HG02981 (cell line): Measurements from ENCODE around the gene MORF4L2.
"Not testable (repeated sequence)": the region's sequence is repeated elsewhere in the genome, so short reads cannot be mapped to it uniquely, and the experiment has no call there.

Source experiments
- ATAC-seq: cut with Tn5 transposase; IDR thresholded peaks from one replicate; pipeline ENCODE4 v1.9.1; 2021; ENCODE audit warnings: mild to moderate bottlenecking, moderate library complexity; ENCODE audit not compliant: unreplicated experiment

MORF4L2 gene

GRCh38 chrX:103681443-103681842 is 5.1 kb downstream of the MORF4L2 start:
- no peak for ATAC-seq

- ATAC-seq: no peak
Measured at GRCh38 chrX:103678199-103678993, 8.1 kb downstream of the MORF4L2 start.

GRCh38 chrX:103674531-103675454 is 11.7 kb downstream of the MORF4L2 start:
- ATAC-seq: no peak

- no peak for ATAC-seq
Measured at GRCh38 chrX:103669745-103670144, 16.8 kb downstream of the MORF4L2 start.

- no peak for ATAC-seq
Measured at GRCh38 chrX:103666202-103667107, 20.0 kb downstream of the MORF4L2 start.

- ATAC-seq: no peak
Measured at GRCh38 chrX:103663981-103664762, 22.3 kb downstream of the MORF4L2 start.

GRCh38 chrX:103659460-103659859 is 27.0 kb downstream of the MORF4L2 start:
- not testable (repeated sequence) for ATAC-seq

GRCh38 chrX:103658681-103659433 is 27.6 kb downstream of the MORF4L2 start:
- ATAC-seq: no peak

GRCh38 chrX:103657066-103657465 is 29.4 kb downstream of the MORF4L2 start:
- ATAC-seq: not testable (repeated sequence)

GRCh38 chrX:103656617-103657016 is 29.9 kb downstream of the MORF4L2 start:
- no peak for ATAC-seq

- not testable (repeated sequence) for ATAC-seq
Measured at GRCh38 chrX:103655230-103656000, 31.1 kb downstream of the MORF4L2 start.

GRCh38 chrX:103651151-103651773 is 35.2 kb downstream of the MORF4L2 start:
- no peak for ATAC-seq

- no peak for ATAC-seq
Measured at GRCh38 chrX:103647630-103648029, 38.9 kb downstream of the MORF4L2 start.

- ATAC-seq: no peak
Measured at GRCh38 chrX:103644125-103644524, 42.4 kb downstream of the MORF4L2 start.

GRCh38 chrX:103640401-103641155 is 45.9 kb downstream of the MORF4L2 start:
- ATAC-seq: no peak

GRCh38 chrX:103638479-103639346 is 47.8 kb downstream of the MORF4L2 start:
- ATAC-seq: not testable (repeated sequence)
